Keratinocyte (primary cell): ENCODE results near the gene ACOXL.

Source experiments
- CTCF ChIP-seq, 3 experiments: IDR thresholded peaks in 1 of 3; conservative IDR thresholded peaks in 1 of 3; optimal IDR thresholded peaks in 1 of 3; 2 replicates in 2 of 3; 3 replicates in 1 of 3; pipeline versions ENCODE3 to v1.5.1; 2011; ENCODE audit warnings: low read length in 3 of 3, mild to moderate bottlenecking in 3 of 3, moderate library complexity in 2 of 3, control low read depth in 1 of 3, inconsistent platforms in 1 of 3; ENCODE audit not compliant: insufficient read depth in 2 of 3; ENCODE audit errors: extremely low read depth in 1 of 3
- EZH2 ChIP-seq: IDR thresholded peaks from one replicate; pipeline ENCODE4 v1.6.1; 2012; ENCODE audit warnings: inconsistent platforms, mild to moderate bottlenecking, low read length, moderate library complexity

- TF ChIP-seq CTCF (optimal IDR thresholded peaks at IDR 0.05 in 1 of 3, IDR thresholded peaks at IDR 0.05 in 1 of 3, conservative IDR thresholded peaks at IDR 0.05 in 1 of 3; ENCODE audit: extremely low read depth in 1 of 3, insufficient read depth in 2 of 3, low read length in 3 of 3) (no peak), EZH2 (no peak)
Measured at GRCh38 chr2:110746586-110747521, 14.5 kb downstream of the ACOXL start.
